Measurements from ENCODE around the gene ABAT. TPM values are rescaled to one million over a fixed set of nuclear protein-coding genes. Genes with fewer than 3 reads are reported as not detected.

ABAT gene
- total and polyA plus RNA-seq, 2 of the 8 experiments (the other 6 are each of a cell fraction or from before 2014, with no cell fraction given): 6.4 to 8.4 TPM

- no peak overlapping the region for H2BK20ac ChIP-seq (ENCODE audit: low read length)
- H3K9ac ChIP-seq (replicated peaks in 1 of 4; ENCODE audit: extremely low read depth in 1 of 4, low read depth in 3 of 4, low read length in 3 of 4): no peak overlapping the region
- no peaks in the 10 kb centered on the region for H3K27me3 ChIP-seq (replicated peaks in 1 of 4; ENCODE audit: control insufficient read depth in 3 of 4, extremely low read depth in 1 of 4, insufficient read depth in 3 of 4, low read length in 3 of 4)
- no peaks in the 10 kb centered on the region; the same call in 1 of the 2 replicates for H3K79me1 ChIP-seq (ENCODE audit: low read depth, low read length)
- no peak overlapping the region for H2BK12ac ChIP-seq (ENCODE audit: low read depth, low read length)
- H3K23ac ChIP-seq (ENCODE audit: insufficient read length): no peak overlapping the region
- FAIRE-seq: no peak
- no peak overlapping the region for H3K18ac ChIP-seq (ENCODE audit: extremely low read depth, low read length)
- H4K5ac ChIP-seq (ENCODE audit: insufficient read length, low read depth, low read length): no peak overlapping the region
- H3K9me3 ChIP-seq (ENCODE audit: insufficient read depth in 2 of 2, low read depth in 1 of 2, low read length in 1 of 2): no peaks in the 10 kb centered on the region
- no peak overlapping the region for H3K56ac ChIP-seq (replicated peaks; ENCODE audit: insufficient read length, low read depth, low read length)
- H3K4me2 ChIP-seq (ENCODE audit: insufficient read depth in 1 of 2, low read depth in 2 of 2, low read length in 2 of 2): no peak overlapping the region
- H4K8ac ChIP-seq (ENCODE audit: extremely low read depth, insufficient read depth, low read length): no peak overlapping the region
- H2BK5ac ChIP-seq (ENCODE audit: low read depth, low read length): no peak overlapping the region
- H3K4me3 ChIP-seq (ENCODE audit: extremely low read depth in 1 of 4, insufficient read depth in 2 of 4, low read depth in 3 of 4, low read length in 4 of 4): no peak overlapping the region
- peaks cover 0 to 6% of the 10 kb centered on the region in 2 experiments for H4K20me1 ChIP-seq (replicated peaks in 1 of 2; ENCODE audit: control insufficient read depth in 1 of 2, insufficient read depth in 2 of 2, low read length in 2 of 2)
- H3K14ac ChIP-seq (ENCODE audit: insufficient read length): no peak overlapping the region
- 93% methylated on average over 6 of the region's 6 CpGs; no CpG with 5 or more reads in 1 of the 2 experiments for WGBS, 2 experiments (ENCODE audit: extremely low coverage in 1 of 2, insufficient coverage in 1 of 2, insufficient read length in 1 of 2, insufficient replicate concordance in 2 of 2, low coverage in 1 of 2, low lambda C conversion rate in 2 of 2, missing lambda C conversion rate in 1 of 2)
- peaks cover 20 to 66% (median 48%) of the 10 kb centered on the region in 4 experiments for H3K36me3 ChIP-seq (ENCODE audit: control insufficient read depth in 2 of 4, insufficient read depth in 4 of 4, low read length in 3 of 4)
- H2AFZ ChIP-seq (ENCODE audit: low read length): no peak overlapping the region
- H3K23me2 ChIP-seq (ENCODE audit: low read depth, low read length): no peaks in the 10 kb centered on the region
- H3K4me1 ChIP-seq (replicated peaks in 1 of 4; ENCODE audit: control insufficient read depth in 3 of 4, insufficient read depth in 4 of 4, low read length in 3 of 4): peaks cover 0 to 4% (median 1%) of the 10 kb centered on the region in 4 experiments; a peak in 3 of 7 replicates
- H2AK5ac ChIP-seq (ENCODE audit: low read depth, low read length): no peak overlapping the region
- no peak for DNase-seq (ENCODE audit: low read depth in 1 of 2, low spot score in 2 of 2)
- no peaks in the 10 kb centered on the region for H3K79me2 ChIP-seq (ENCODE audit: control insufficient read depth in 1 of 2, insufficient read depth in 2 of 2, low read length in 2 of 2)
- ChIA-PET CTCF (ENCODE audit: partially characterized antibody) (interaction anchor here (0.6 to 1.9 kb wide), 7 partner anchors 14 to 182 kb away, joined by 3 to 4 read pairs (median 3); no protein-coding TSS in a partner anchor), POLR2A (ENCODE audit: partially characterized antibody) (interaction anchor here (2.1 to 5.8 kb wide), 2 partner anchors 10 to 14 kb away, joined by 16 to 54 read pairs; no protein-coding TSS in a partner anchor)
- H2BK15ac ChIP-seq (ENCODE audit: low read length): no peak overlapping the region
- no peak overlapping the region for H4K91ac ChIP-seq (replicated peaks; ENCODE audit: insufficient read length, low read length)
- no peak overlapping the region for H3K4ac ChIP-seq (replicated peaks; ENCODE audit: insufficient read length, low read depth, low read length)
- no peak overlapping the region for H2BK120ac ChIP-seq (replicated peaks; ENCODE audit: low read depth, low read length)
- no peak overlapping the region for H3K27ac ChIP-seq (ENCODE audit: low read depth, low read length)
- no peak for TF ChIP-seq SIX5 (IDR thresholded peaks at IDR 0.05; ENCODE audit: low read depth, low read length)
- TF ChIP-seq CHD2 (IDR thresholded peaks at IDR 0.05; ENCODE audit: low read length): no peak
- TF ChIP-seq KDM5A (IDR thresholded peaks at IDR 0.05; ENCODE audit: low read length): no peak
- no peak for TF ChIP-seq SAP30 (IDR thresholded peaks at IDR 0.05; ENCODE audit: insufficient read depth, insufficient replicate concordance, low read length)
- TF ChIP-seq EP300 (IDR thresholded peaks at IDR 0.05; ENCODE audit: borderline replicate concordance in 1 of 2, low read depth in 2 of 2, low read length in 2 of 2): no peak
- no peak for TF ChIP-seq RBBP5 (IDR thresholded peaks at IDR 0.05; ENCODE audit: borderline replicate concordance, low read depth, low read length)
- no peak for TF ChIP-seq PHF8 (conservative IDR thresholded peaks at IDR 0.05; ENCODE audit: low read depth, low read length)
- TF ChIP-seq CHD1 (IDR thresholded peaks at IDR 0.05; ENCODE audit: low read depth, low read length): no peak
- no peak for TF ChIP-seq SP2 (IDR thresholded peaks at IDR 0.05; ENCODE audit: low read length)
- TF ChIP-seq RNF2 (IDR thresholded peaks at IDR 0.05; ENCODE audit: borderline replicate concordance, low read depth, low read length, missing control alignments, poor library complexity, severe bottlenecking): no peak
Observed at GRCh38 chr16:8816967-8817655, 142.7 kb downstream of the ABAT start.
